Stomach smooth muscle (tissue), 2 donors: ENCODE measurements around the gene TSPAN12.
A peak's percentile ranks its signal among the peaks of the same experiment; 100 is the strongest.

Source experiments
- H3K27ac ChIP-seq: one replicate; pipeline ENCODE4 v1.7.0; 2013; ENCODE audit warnings: mild to moderate bottlenecking, low read length, inconsistent platforms
- H3K27me3 ChIP-seq, 2 donors: one replicate each; pipeline ENCODE4 v1.7.0; 2013; ENCODE audit warnings: low read length in 2 of 2; ENCODE audit not compliant: insufficient read depth in 2 of 2, control insufficient read depth in 1 of 2
- H3K36me3 ChIP-seq, 2 donors: one replicate each; pipeline ENCODE4 v1.7.0; 2013; ENCODE audit warnings: low read length in 2 of 2; ENCODE audit not compliant: control insufficient read depth in 2 of 2, insufficient read depth in 2 of 2
- H3K4me1 ChIP-seq: one replicate; pipeline ENCODE4 v1.7.0; 2013; ENCODE audit warnings: low read length; ENCODE audit not compliant: control insufficient read depth, insufficient read depth
- H3K4me3 ChIP-seq, 2 donors: one replicate each; pipeline ENCODE4 v1.7.0; 2013; ENCODE audit warnings: low read length in 2 of 2
- H3K9ac ChIP-seq, 2 donors: one replicate each; pipeline ENCODE4 v1.7.0; 2013; ENCODE audit warnings: low read length in 2 of 2, mild to moderate bottlenecking in 1 of 2
- H3K9me3 ChIP-seq, 2 donors: one replicate each; pipeline ENCODE4 v1.7.0; 2013; ENCODE audit warnings: low read length in 2 of 2; ENCODE audit not compliant: control insufficient read depth in 2 of 2
- donor health status: healthy.
- donor health status: Pancreatic carcinoma.

The TSPAN12 gene

DNA sequence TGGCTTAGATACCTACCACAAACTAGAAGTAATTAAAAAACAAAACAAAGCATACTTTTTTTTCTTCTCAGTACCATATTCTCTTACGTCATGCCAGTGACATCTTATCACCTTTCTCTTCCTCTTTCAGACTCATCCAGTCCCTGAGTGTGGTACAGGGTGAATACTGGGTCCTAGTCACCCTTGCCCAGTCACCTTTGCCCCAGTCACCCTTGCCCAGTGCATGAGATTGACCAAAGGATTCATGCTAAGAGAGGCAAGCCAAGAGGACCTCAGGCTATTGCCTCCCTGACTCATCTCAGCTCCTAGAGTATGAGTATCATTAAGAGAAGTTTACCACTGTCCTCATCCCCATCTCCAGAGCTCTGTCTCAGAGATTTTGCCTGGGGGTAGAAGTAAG, 10.0 kb upstream of the TSPAN12 start:
- H3K4me3 ChIP-seq = no peak overlapping the region
- no peak overlapping the region for H3K27ac ChIP-seq
- no peaks in the 10 kb centered on the region for H3K4me1 ChIP-seq
- no peaks in the 10 kb centered on the region for H3K9me3 ChIP-seq
- H3K9ac ChIP-seq = no peak overlapping the region
- H3K36me3 ChIP-seq = no peaks in the 10 kb centered on the region
- no peaks in the 10 kb centered on the region for H3K27me3 ChIP-seq

DNA sequence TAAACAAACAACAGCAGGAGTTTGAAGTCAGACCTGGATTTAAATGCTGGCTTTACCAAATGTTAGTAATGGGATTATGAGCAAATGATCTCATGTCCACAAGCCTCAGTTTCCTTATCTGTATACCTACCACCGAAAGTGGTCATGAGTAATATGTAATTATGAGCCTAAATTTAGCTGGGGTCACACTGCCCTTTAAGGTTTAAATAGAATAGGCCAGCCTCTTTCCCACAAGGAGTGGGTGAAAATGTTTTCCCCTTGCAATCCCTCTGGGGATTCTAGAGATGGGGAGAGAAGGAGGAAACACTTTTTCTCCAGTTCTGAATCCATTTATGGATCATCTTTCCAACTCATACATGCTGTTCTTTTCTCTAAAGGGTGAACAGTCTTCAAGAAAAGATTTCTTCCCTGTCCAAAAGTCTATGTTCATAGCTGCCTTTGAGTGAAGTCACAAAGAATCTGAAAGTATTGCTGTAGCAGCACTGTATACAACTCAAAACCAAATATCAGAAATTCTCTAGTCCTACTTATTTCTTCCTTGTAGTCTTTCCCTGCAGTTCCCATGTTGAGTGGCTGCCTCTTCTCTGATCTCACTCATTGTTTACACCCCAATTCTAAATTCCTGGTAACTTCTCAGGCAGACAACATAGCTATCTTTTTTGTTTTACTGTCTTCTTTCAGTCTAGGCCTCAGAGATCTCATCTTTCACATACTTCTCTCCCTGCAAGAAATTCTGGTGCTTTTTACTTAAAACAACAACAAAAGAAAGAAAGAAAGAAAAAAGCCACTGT, 7.4 kb upstream of the TSPAN12 start:
- no peak overlapping the region for H3K27ac ChIP-seq

DNA sequence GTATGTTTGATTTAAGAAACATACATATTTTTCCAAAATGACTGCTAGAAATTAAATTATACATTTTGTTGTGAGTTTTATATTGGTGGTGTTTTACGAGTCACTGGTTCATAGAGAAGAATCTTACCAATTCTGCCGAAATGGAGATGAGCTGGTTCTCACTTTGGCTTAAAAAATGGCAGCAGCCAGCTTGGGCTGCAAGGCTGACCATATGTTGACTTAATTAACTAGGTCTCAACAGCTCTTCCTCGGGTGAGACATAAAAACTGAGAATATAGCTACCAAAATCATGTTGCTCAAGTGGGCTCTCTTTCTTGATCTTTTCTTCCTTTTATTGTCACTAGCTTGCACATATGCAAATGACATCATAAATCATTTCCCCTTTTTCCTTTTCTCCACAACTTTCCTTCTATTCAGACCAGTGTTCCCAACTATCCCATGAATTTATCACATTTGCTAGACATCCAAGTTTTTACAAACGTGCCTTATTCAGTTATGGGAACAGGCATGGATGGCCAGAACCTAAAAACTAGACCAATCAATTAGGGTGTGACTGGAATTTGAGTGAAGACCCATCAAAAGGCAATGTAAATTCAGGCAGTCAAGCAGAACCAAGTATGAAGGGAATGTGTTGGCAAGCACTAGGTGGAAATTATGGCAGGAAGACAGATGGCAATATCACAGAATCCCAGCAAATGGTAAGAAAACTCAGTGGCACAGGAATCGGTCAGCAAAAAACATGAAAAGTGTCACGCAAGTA, 6.4 kb upstream of the TSPAN12 start:
- Histone ChIP-seq H3K9ac (no peak overlapping the region), H3K4me3 (no peak overlapping the region), H3K27ac (no peak overlapping the region), H3K4me1 (no peaks in the 10 kb centered on the region), H3K36me3 (no peaks in the 10 kb centered on the region), H3K9me3 (no peaks in the 10 kb centered on the region), H3K27me3 (no peaks in the 10 kb centered on the region)

More for the DNA sequence above, 7.4 kb upstream of the TSPAN12 start:
- H3K9me3 ChIP-seq = no peaks in the 10 kb centered on the region
- H3K4me3 ChIP-seq = no peak overlapping the region
- H3K4me1 ChIP-seq = no peaks in the 10 kb centered on the region
- H3K27me3 ChIP-seq = no peaks in the 10 kb centered on the region
- no peaks in the 10 kb centered on the region for H3K36me3 ChIP-seq
- no peak overlapping the region for H3K9ac ChIP-seq

DNA sequence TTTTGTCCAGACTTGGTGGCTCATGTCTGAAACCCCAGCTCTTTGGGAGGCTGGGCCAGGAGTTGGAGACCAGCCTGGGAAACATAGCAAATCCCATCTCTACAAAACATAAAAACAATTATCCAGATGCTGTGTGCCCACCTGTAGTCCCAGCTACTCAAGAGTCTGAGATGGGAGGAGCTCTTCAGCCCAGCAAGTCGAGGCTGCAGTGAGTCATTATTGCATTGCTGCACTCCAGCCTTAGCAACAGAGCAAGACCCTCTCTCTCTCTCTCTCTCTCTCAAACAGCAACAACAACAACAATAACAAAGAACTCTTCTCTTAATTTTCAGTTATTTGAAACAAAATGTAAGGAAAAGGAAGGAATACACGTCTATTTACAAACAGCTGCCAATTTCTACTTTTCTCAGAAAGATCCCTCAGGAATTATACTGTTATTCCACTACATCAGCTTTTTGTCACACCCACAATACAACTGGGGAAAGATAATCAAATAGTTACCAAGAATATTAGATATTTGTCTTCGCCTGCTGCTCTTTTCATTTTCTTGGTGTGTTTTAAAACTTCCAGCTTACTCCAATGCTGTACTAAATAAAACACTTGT, 5.1 kb upstream of the TSPAN12 start:
- no peaks in the 10 kb centered on the region for H3K36me3 ChIP-seq
- no peak overlapping the region for H3K9ac ChIP-seq
- no peak overlapping the region for H3K27ac ChIP-seq
- no peaks in the 10 kb centered on the region for H3K27me3 ChIP-seq
- no peak overlapping the region for H3K4me3 ChIP-seq
- no peaks in the 10 kb centered on the region for H3K9me3 ChIP-seq
- no peaks in the 10 kb centered on the region for H3K4me1 ChIP-seq

DNA sequence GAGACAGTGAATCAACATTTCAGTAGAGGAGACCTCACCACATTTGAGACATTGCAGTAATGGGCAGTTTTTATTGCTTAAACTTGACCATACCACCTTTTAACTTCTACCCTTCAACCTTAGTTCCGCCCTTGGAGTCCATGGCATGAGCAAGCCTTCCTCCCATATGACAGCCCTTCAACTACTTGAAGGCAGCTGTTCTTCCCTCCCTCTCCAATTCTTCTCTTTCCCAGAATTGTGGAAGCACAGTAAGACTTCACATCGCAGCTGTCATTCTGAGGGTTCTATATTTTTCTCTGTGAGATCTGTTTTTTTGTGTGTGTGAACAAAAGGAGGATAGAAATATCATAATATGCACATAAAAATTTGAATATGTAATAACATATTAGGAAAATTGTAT, 2.2 kb upstream of the TSPAN12 start:
- Histone ChIP-seq H3K9ac (no peak overlapping the region), H3K27me3 (no peaks in the 10 kb centered on the region), H3K4me1 (no peaks in the 10 kb centered on the region), H3K9me3 (no peaks in the 10 kb centered on the region), H3K27ac (no peak overlapping the region), H3K36me3 (no peaks in the 10 kb centered on the region), H3K4me3 (no peak overlapping the region)

DNA sequence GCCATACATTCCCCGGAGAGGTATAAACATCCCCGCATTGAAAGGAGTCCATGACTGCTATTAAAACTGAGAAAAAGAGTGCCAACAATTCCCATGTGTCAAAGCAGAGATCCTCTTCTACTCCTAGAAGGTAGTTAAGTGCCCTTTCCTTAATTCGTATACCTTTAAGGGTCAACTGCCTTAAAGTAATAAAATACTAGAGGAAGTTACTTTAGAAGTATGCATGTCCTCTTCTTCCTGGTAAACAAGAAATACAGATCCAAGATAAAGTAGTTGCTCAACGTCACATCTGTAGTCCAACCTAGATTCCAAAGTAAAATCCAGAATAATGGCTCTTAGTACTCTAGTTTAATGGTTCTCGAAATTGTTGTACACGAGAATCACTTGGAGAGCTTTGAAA, 1.5 kb upstream of the TSPAN12 start:
- Histone ChIP-seq H3K9me3 (no peaks in the 10 kb centered on the region), H3K4me1 (no peaks in the 10 kb centered on the region), H3K9ac (no peak overlapping the region), H3K27me3 (no peaks in the 10 kb centered on the region), H3K4me3 (no peak overlapping the region), H3K27ac (no peak overlapping the region), H3K36me3 (no peaks in the 10 kb centered on the region)

DNA sequence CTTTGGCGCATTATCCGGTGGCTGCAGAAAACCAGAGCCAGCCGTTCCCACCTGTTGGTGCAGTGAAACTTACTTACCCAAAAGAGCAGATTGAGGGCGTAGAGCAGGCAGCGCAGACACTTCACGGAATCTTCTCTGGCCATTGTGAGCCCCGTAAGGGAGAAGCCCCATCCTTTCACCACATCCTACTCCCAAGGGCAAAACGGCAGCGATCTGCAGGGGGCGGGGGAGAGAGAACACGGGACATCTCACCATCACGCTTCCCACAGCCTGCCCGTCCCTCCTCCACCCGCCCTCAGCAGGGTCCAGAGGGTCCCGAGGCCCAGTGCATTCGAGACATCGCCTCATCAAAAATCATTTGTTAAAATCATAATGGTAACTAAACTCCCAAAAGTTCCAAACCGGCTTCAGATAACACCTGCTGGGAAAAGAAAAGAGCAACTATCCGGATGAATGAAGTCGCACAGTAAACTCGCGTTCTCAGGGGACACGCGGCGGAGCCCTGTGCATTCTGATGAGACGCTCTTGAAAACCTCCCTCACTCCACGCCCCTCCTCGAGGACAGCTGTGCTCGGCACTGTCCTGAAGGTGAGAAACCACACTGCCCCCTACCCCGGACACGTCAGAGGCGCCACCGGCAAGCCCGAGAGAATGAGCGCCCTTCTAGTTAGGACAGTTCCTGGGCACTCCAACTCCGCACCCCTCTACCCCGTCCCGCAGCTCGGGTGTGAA, 1.2 kb downstream of the TSPAN12 start:
- Histone ChIP-seq H3K4me3 (peak overlapping the region; percentile 84 to 89), H3K9me3 (no peaks in the 10 kb centered on the region), H3K4me1 (no peaks in the 10 kb centered on the region), H3K9ac (peak overlapping the region; percentile 30 to 70), H3K27me3 (no peaks in the 10 kb centered on the region), H3K27ac (no peak overlapping the region), H3K36me3 (no peaks in the 10 kb centered on the region)

DNA sequence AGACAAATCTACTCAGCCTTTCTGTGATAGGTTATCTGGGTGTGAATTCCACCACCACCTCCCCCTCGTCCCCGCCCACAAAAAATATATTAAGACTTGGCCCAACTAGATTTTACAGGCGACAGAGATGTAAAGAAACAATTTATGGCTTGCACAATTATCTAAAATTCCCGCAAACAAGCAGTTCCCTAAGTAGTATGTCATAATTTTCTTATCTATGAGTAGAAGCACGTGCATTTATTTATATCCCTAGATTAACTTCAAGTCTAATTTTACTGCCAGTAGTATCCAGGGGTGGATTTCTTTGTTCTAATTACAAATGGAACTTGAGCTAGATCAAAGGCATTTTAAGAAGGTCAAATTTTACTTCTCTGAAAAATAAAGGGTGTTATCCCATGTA, 1.7 kb downstream of the TSPAN12 start:
- Histone ChIP-seq H3K36me3 (no peaks in the 10 kb centered on the region), H3K27ac (no peak overlapping the region), H3K4me1 (no peaks in the 10 kb centered on the region), H3K9me3 (no peaks in the 10 kb centered on the region), H3K27me3 (no peaks in the 10 kb centered on the region), H3K9ac (peak overlapping the region; percentile 30 to 70), H3K4me3 (peak overlapping the region; percentile 84 to 89)

DNA sequence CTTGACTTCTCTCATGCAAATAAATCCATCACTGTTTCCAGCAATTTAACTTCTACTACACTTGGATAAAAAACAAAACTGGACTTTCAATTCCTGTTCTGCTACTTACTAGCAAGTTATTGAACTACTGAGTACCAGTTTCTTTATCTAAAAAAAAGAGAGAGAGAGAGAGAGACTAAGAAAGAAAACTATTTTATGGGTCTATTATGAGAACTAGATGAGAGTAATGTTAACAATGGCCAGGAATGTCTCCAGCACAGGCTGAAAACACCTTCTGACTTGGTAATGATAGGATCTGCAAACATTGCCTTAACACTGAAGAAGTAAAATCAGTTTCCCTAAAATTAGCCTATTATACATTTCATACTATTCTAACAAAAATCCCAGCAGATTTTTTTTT, 5.2 kb downstream of the TSPAN12 start:
- Histone ChIP-seq H3K27me3 (no peaks in the 10 kb centered on the region), H3K4me3 (no peak overlapping the region), H3K4me1 (no peaks in the 10 kb centered on the region), H3K9me3 (no peaks in the 10 kb centered on the region), H3K27ac (no peak overlapping the region), H3K36me3 (no peaks in the 10 kb centered on the region), H3K9ac (no peak overlapping the region)

DNA sequence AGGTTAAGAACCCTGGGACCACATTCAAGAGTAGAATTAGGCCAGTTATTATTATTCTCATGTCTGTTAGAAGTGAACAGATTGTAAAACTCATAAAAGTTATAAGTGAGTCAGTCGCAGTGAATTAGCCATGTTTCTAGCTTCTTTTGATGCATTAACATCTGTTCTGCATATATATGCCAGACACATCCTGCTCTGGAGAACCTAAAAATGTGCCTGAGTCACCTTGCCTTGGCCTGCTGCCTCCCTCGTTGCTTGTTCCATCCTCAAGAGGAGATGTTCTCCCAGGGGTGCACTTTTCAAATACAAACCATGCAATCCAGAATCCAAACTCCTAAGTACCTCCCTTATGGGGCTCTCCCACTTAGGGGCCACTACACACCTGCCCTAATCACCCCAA, 14.8 kb downstream of the TSPAN12 start:
- H3K27me3 ChIP-seq = no peaks in the 10 kb centered on the region
- no peaks in the 10 kb centered on the region for H3K36me3 ChIP-seq
- H3K4me3 ChIP-seq = no peak overlapping the region
- no peaks in the 10 kb centered on the region for H3K9me3 ChIP-seq
- H3K9ac ChIP-seq = no peak overlapping the region
- no peak overlapping the region for H3K27ac ChIP-seq
- H3K4me1 ChIP-seq = no peaks in the 10 kb centered on the region
